NCI-H446 treated with DMSO at 0.1 percent for 48 hours (cell line): Measurements from ENCODE around the gene GPBAR1.
A peak's percentile ranks its signal among the peaks of the same experiment; 100 is the strongest.

Source experiments
- DNase-seq: peaks from one replicate; lab custom pipeline; 2025; lab: John Stamatoyannopoulos, UW

GPBAR1 gene

GRCh38 chr2:218286570-218287459 is 26.0 kb downstream of the GPBAR1 start:
- peak; percentile 23 for DNase-seq

- DNase-seq, result no peak
Observed at GRCh38 chr2:218289639-218290315, 29.0 kb downstream of the GPBAR1 start.

- DNase-seq, result no peak
Observed at GRCh38 chr2:218290316-218291261, 29.8 kb downstream of the GPBAR1 start.

GRCh38 chr2:218291318-218292047 is 30.7 kb downstream of the GPBAR1 start:
- no peak for DNase-seq

- DNase-seq, result no peak
Observed at GRCh38 chr2:218292048-218293014, 31.5 kb downstream of the GPBAR1 start, which contains the start of gene TMBIM1. Gene TMBIM1, minus strand, starts transcription at chr2:218292503. Its CDS starts 10,362 bp downstream, at chr2:218282141.

DNA sequence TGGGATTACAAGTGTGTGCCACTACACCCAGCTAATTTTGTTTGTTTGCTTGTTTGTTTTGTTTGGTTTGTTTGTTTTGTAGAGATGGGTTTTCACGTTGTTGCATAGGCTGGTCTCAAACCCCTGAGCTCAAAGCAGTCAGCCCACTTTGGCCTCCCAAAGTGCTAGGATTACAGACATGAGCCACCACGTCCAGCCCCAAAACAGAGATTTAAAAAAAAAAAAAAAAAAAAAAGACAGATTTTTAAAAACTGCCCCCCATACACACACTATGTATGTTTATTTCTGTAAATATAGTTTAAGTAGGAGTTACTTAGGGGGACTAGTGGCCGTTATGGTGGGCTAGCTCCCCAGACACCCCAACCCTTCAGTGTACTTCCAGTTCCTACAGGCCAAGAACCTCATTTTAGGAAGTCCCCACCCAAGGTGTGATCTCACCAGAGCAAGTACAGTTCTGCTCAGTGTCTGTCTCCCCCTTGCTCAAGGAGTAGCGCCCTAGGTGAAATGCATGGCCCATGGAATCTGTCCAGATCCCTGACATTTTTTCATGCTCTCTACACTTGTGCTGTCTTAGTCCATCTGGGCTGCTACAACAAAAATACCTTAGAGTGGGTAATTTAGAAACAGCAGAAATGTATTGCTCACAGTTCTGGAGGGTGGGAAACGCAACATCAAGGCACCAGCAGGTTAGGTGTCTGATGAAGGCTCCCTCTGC is 33.1 kb downstream of the GPBAR1 start:
- no peak for DNase-seq

DNA sequence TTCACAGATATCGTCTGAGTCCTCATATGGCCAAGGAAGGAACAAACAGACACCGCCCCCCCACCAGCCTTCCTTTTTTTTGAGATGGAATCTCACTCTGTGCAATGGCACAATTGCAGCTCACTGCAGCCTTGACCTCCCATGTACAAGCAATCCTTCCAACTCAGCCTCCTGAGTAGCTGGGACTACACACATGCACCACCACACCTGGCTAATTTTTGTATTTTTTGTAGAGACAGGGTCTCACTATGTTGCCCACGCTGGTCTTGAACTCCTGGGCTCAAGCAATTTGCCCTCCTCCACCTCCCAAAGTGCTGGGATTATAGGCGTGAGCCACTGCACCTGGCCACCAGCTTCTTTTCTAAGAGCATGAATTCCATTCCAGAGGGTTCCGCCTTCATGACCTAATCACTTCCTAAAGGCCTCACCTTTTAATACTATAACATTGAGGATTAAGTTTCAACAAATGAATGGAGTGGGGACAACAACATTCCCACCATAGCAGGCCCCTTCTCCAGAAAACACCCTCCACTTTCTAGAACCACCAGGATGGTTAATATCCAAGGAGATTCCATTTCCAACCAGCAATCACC is 33.7 kb downstream of the GPBAR1 start:
- DNase-seq, result no peak

GRCh38 chr2:218295029-218295428 is 34.2 kb downstream of the GPBAR1 start:
- DNase-seq, result no peak

- DNase-seq, result no peak
Observed at GRCh38 chr2:218296200-218296599, 35.4 kb downstream of the GPBAR1 start.

DNA sequence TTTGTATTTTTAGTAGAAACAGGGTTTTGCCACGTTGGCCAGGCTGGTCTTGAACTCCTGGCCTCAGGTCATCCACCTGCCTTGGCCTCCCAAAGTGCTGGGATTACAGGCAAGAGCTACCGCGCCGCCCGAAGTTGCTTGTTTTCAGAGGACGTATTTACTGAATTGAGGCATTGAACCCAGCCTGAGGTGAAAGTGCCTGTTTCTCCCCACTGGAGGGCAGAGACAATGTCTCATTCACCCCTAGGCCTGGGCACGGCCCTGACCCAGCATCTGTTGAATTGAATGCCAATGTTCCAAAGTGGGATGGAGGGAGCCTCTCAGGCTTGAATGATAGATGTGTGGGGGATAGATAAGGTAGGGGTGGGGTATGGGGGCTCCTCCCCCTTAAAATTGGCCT is 36.0 kb downstream of the GPBAR1 start:
- DNase-seq, result no peak

DNA sequence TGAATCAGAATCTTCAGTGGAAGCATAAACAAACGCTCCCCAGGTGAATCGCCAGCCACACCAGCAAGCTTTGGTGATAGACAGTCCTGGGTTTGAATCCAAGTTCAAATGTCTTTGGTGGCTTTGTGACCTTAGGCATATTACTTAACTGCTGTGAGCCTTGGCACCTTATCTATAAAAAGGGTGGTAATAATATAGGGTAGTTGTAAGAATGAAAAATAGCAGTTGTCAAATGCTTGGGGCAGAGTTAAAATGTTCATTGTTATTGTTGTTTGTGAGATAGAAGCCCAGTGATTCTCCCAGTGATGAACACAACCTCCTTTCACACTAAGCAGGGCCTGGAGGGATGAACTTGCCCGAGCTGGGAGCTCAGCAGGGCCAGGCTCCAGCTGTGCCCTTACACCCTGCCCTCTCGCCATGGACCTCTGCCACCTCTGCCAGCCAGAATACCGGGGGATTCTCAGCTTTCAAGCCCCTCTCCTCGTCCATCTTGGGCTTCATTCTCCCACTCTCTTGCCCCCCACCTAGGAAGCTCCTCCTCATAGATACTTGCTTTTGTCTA is 37.6 kb downstream of the GPBAR1 start:
- no peak for DNase-seq

DNA sequence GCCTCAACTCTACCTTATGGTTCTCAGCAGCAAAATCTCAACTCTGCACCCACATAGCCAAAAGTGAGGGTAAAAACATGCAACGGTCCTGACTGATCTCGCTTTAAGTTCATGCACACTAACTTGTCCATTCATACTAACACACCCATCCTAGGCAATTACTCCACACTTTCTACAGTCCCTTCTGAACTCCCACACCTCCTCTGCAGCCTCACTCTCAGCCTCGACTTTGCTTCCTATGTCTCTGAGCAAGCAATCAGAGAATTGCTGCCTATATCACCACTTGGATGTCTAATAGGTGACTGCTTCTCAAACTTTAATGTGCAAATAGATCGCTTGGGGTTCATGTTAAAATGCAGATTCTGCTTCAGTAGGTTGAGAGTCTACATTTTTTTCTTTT is 39.3 kb downstream of the GPBAR1 start:
- DNase-seq, result no peak

DNA sequence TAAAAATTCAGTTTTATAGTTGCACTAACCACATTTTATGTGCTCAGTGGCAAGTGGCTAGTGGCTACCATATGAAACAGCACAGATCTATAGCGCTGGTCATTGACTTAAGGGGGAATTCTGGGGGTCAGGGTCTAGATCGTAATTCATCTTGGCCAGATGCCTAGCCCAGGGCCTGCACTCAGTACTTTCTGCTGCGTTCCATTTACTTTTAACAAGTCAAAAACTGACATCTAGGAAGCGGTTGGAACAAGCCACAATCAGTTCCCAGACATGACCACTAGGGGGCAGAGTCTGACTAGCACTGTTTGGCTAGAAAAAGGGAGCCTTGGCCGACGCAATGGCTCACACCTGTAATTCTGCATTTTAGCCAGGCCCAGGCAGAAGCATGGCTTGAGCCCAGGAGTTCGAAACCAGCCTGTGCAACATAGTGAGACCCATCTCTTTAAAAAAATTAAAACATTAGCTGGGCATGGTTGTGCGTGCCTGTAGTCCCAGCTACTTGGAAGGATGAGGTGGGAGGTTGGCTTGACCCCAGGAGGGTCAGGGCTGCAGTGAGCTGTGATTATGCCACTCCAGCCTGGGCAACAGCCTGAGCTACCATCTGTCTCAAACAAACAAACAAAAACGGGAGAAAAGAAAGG is 40.5 kb downstream of the GPBAR1 start:
- DNase-seq, result peak; percentile 43

DNA sequence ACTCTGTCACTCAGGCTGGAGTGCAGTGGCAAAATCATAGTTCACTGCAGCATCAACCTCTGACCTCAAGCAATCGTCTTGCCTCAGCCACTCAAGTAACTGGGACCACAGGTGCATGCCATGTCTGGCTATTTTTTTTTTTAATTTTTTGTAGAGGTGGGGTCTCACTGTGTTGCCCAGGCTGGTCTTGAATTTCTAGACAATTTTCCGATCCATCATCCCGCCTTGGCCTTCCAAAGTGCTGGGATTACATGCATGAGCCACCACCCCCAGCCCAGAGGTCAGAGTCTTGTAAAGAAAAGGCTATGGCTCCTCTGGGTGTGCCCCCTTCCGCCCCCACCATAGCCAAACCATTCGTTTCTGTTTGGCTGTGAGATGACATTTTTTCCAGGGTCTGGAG is 44.6 kb downstream of the GPBAR1 start:
- no peak for DNase-seq

DNA sequence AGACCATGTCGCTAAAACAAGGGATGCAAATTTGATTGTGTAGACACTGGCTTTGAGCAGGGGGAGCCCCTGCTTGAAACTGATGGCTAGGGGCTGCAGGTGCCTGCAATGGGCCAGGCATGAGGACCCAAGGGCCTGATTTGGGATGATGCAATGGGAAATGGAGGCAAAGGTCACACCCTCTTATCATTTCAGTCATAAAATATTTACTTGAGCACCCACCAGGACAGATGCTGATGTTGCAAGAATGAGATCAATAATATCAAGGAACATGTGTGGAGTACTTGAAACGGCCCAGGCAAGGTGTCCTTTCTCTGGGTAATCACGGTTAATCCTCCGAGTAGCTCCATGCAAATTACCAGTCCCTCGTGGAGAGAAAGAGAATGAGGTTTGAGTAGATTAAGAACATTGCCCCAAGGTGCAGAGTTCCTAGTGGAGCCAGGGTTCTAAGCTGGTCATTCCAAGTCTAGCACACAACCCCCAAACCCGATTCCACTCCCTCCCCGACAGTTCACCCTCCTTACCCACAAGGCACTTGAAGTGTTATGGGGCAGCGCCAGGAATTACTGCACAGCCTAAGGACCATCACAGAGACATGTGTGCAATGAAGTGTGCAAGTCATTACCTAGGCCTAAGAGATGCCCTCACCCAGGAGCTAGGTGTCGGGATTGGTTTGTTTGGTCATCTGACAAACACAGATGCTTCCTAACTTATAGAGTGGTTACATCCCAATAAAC is 45.5 kb downstream of the GPBAR1 start:
- DNase-seq, result no peak

DNA sequence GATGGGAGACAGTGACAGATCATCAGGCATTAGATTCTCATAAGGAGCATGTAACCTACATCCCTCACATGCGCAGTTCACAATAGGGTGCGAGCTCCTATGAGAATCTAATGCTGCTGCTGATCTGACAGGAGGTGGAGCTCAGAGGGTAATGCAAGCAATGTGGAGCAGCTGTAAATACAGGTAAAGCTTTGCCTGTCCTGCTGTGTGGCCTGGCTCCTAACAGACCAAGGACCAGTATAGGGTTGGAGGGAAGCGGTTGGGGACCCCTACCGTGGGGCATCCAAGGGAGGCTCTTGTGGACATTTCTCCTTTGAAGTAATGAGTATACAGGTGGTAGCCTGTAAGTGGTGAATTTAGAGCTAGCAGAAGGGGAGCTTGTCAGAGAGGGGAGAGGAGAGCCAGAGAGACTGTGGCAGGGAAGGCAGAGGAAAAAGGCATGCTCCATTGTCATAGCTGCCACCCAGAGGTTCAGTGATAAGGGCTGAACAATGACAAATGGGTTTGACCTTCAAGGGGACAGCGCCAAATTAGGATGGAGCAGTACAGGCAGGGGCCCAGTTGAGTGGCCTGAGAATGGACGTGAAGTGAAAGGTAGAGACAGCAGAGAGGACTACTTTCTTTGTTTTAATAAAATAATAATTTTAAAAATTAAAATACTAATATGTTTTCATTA is 46.7 kb downstream of the GPBAR1 start:
- no peak for DNase-seq
